NCI-H2107 (cell line): ENCODE measurements around the gene PM20D1.
"Not testable (repeated sequence)": the region's sequence is repeated elsewhere in the genome, so short reads cannot be mapped to it uniquely, and the experiment has no call there.

Source experiments
- DNase-seq: peaks from one replicate; lab custom pipeline; 2025; lab: John Stamatoyannopoulos, UW

Gene PM20D1

GRCh38 chr1:205842229-205842628, 7.7 kb downstream of the PM20D1 start:
- no peak for DNase-seq

- no peak for DNase-seq
Measured at GRCh38 chr1:205840146-205840923, 9.6 kb downstream of the PM20D1 start.

GRCh38 chr1:205837382-205837970, 12.5 kb downstream of the PM20D1 start:
- no peak for DNase-seq

- no peak for DNase-seq
Measured at GRCh38 chr1:205834751-205835150, 15.2 kb downstream of the PM20D1 start.

DNA sequence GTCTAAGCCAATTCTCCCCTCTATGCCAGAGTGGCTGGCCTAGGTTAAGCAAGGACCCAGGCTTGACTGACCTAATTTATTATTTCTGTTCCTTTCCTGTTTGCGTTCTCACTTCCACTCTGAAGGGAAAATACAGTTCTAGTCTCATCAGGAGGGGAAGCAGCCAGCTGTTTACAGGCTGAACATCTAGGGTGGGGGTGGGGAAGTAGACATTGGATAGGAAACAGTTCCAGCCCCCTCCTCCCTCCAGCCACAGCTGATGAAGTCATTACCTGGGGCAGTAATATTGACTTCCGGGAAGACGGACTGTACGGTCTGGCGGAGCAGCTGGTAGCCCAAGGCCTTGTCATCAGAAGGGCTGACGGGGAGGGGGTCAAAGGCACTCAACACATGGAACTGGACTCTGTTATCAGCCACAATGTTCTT, 17.6 kb downstream of the PM20D1 start:
- no peak for DNase-seq

- DNase-seq = peak; percentile 70
Measured at GRCh38 chr1:205827623-205828022, 22.3 kb downstream of the PM20D1 start.

GRCh38 chr1:205826995-205827394, 22.9 kb downstream of the PM20D1 start:
- no peak for DNase-seq

DNA sequence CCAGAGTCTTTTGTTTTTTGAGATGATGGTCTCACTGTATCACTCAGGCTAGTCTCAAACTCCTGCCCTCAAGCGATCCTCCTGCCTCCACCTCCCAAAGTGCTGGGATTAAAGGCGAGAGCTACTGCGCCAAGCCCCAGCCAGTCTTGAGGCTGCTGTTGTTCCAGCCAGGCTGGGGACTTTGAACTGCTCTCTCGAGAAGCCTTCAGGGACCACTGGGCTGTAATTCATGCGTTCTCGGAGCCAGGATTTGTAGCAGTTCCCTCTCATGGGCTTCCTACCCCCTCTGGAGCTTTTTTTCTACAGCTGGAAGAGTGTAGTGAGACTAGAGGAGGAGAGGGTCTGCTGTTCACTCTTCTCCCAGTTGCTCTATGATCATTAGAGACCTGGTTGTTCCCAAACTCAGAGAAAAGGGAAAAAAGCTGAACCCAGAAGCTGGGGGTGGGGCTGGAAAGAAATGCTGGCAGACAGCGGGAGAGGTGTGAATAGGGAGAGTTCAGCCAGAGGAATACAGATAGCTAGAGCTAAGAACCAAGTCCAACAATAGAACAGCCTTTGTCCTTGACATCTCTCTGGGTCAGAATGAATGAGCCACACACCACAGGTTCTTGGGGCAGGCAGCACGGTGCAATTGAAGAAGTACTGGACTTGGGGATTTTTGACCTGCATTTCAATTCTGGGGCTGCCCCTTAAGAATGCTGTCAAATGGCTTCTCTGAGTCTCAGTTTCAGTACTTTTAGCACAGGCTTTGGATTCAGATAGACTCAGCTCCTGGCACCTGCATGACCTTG, 23.7 kb downstream of the PM20D1 start:
- DNase-seq = no peak

- DNase-seq = no peak
Measured at GRCh38 chr1:205824180-205824579, 25.8 kb downstream of the PM20D1 start.

GRCh38 chr1:205823260-205823659, 26.7 kb downstream of the PM20D1 start:
- not testable (repeated sequence) for DNase-seq

DNA sequence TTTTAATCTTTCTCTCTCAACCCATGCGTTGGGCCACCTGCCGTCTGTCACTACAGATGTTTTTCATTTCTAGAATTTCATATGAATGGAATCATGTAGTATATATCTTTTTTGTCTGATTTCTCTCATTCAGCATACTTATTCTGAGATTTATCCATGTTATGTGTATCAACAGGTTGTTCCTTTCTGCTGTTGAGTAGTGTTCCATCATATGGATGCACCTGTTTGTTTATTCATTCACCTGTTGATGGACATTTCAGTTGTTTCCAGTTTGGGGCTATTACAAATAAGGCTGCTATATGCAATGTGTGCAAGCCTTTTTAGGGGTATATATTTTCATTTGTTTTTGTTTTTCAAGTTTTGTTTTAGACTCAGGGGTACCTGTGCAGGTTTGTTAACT, 27.5 kb downstream of the PM20D1 start:
- no peak for DNase-seq

DNA sequence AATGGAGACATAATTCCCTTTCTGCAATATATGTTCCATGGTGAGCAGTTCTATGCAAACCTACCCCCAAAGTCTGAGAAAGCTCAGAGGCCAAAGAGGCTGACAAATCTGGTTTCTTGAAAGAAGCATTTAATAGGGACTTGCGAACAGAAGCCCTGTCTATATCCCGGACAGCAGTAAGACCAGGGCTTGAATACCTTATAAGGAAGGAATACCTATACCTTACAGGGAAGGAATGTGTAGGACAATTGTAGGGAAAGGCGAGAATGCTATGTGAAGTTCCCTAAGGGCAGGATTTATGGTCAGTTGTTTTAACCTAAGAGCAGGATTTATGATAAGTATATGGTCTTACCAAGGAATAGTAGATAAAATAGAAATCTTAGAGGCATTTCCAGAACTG, 31.9 kb downstream of the PM20D1 start:
- DNase-seq = no peak

DNA sequence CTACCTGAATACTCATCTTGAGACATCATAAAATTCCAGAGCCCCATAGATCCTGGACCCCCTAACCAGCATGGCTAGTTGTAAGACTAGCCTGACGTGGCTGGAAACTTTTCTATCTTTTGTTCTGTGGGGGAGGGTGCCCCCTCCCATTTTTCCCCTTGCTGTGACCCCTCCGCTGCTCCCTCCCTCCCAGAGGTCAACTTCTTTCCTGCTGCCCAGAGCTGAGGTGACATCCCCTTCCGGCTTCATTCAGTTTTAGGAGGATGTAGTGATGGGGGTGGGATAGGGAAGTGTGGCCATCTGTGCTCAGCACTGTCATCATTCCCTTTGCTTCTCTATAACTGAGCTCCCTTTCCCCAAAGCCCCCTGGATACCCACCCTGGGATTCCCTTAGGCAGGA, 32.6 kb downstream of the PM20D1 start:
- no peak for DNase-seq

DNA sequence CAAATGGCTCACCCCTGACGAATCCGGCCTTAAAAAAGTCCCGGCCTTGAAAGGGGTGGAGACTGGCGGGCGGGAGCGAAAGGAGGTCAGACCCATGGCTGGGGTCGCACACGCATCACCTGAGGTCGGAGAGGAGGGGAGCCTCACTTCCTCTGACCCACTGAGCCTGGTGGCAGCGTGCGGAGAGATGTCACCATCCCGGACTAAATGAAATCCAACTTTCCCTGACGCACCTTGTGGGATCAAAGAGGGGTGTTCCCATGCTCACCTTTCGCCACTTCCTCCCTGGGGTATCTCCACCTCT, 36.2 kb downstream of the PM20D1 start:
- DNase-seq = no peak

DNA sequence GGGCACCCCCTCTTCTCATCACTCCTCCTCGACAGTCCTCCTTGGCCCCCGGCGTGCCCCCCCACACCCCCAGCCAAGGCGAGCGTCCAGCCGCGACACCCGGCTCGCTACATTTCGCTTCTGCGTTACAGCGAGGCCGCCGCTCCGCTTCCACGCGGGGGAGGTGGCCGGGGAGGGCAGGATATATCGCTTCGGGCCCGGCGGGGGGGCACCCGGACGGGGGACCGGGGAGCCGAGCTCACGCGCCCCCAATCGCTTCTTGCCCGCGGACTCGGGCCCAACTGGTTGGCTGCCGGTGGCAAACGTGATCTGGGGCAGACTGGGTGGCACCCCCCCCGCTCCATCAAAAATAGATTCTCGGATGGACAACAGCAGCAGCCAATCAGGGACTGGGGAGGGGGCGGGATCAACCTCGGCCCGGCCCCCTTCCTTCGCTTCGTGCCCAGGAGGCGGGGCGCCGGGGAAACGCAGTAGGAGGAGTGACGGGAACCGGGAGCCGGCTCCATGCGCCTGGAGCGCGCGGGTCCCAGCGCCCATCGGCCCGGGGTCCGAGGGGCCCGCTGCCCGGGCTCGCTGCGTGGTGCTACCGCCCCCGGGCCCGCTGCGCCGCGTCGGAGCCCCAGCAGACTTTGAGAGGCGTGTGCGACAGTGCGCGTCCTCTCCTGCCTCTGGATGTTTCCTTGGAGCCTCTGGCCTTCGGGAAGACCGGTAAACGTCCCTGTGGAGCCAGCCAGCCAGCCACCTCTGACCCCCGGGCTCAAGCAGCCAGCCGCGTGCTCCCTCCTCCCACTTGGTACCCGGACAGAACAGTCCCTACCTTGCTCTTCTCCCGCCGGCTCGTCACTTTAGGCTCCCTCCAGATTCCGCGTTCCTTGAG, 36.8 kb downstream of the PM20D1 start, which contains the start of gene SLC41A1:
Gene SLC41A1, minus strand, starts transcription at position 321 of the 877 bp plus-strand sequence. CDS start 2,757 bp downstream, outside the sequence.
- DNase-seq = peak; percentile 88

GRCh38 chr1:205812271-205812877, 37.6 kb downstream of the PM20D1 start:
- no peak for DNase-seq

DNA sequence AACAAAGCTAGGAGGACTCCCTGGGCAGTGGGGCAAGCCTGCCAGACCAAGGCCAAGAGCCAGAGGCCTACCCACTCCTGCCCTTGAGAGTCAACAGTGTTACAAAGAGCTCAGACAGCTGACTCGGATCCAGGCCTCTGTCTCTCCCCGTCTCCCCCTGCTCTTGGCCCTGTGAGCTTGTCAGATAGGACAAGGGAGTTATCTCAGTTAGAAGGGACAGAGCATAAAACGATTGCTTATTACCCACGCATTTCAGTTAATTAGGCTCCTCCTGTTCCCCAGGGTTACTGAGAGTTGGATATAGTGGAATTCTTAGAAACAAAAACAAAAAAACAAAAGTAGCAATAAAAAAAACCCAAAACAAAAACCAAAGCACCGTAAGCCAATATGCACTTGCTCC, 38.3 kb downstream of the PM20D1 start:
- no peak for DNase-seq

DNA sequence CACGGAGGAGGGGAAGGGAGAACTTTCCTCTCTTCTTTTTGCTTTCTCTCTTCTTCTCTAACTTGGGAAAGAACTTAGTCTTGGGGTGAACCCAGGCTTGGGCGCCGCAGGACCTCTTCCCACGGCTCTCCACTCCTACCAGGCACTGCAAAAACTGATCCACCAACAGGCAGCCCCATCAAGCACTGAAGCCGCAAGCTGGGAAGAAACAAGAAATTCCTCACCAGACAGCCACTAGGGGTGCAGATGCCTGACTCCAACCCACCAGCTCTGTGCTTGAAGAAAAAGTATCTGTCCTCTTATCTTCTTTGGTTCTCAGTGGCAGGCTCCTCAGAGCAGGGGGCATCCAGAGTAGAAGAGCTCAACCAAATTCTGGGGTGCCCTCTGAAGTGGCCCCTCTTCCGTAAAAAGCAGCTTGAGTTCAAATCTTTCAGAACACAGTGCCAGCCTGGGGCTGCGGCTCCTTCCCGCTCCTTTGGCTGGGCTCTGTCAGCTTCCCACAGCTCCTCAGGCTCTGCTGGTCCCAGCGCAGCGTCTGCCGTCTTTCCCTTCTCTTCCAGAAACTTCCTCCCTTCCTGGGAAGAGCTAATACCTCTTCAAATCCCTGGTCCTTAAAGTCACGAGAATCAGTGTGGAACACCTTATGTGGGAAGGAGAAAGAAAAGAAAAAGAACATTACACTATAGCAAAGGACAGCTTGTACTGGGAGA, 39.3 kb downstream of the PM20D1 start:
- no peak for DNase-seq

DNA sequence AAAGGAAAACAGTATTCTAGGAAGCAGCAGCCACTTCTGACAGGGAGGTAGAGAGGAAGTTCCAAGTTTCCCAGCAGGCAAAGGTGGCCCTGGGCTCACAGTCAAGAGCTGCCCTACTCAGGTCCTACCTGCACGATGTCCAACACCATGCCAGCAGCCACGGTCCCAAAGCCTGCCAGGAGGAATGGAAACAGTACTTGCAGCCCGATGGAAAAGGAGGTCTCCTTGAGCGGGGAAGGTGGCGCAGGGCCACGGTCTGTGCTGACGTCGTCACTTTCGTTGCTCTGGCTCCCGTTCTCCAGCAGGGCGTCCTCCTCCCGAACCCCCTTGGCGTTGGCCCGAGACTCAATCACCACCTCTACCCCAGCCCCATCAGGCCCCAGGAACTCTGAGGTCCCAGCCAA, 40.0 kb downstream of the PM20D1 start:
- DNase-seq = no peak

DNA sequence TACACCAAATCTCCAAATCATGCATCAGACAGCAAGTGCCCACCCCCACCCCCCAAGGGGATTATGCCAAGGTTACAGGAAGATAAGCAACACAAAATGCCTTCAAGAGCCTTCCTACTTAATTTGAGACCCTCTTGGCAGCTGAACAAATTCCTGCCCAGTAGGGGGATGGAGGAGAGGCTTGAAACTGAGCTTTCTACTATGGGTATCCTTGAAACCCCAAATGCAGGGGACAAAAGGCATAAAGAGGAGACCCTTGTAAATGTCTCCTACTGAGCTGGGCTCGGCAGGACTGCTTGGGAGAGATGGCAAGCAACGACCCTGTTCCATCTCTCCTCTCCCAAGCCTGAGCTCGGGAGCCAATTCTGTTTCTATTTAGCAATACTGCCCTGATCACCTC, 40.5 kb downstream of the PM20D1 start:
- no peak for DNase-seq
